GM23338 (cell line): Measurements from ENCODE around the gene JPH4. TPM values are rescaled to one million over a fixed set of nuclear protein-coding genes. Genes with fewer than 3 reads are reported as not detected.

Experiments used
- ATAC-seq: fragments of 200-7000 bp; cut with Tn5 transposase; 3 replicates; pipeline ENCODE4 v1.9.1; 2020
- DNase-seq: peaks from one replicate; pipeline ENCODE4 v3.0.0-alpha.2; 2015; ENCODE audit warnings: low spot score
- H2AFZ ChIP-seq: fragments of 200-600 bp; sonication (generic); 2 replicates; pipeline ENCODE4 v1.8.0; 2016; ENCODE audit warnings: antibody characterized with exemption, mild to moderate bottlenecking, moderate library complexity
- H3F3A ChIP-seq: fragments of 200-600 bp; sonication (generic); replicated peaks from 2 replicates; pipeline ENCODE4 v1.8.0; 2017; ENCODE audit warnings: antibody characterized with exemption, mixed run types, low read depth
- H3K27ac ChIP-seq: fragments of 200-600 bp; sonication (generic); 2 replicates; pipeline ENCODE4 v1.6.1; 2016; ENCODE audit warnings: low read depth
- H3K27me3 ChIP-seq: fragments of 200-600 bp; sonication (generic); 2 replicates; pipeline ENCODE4 v1.8.0; 2016; ENCODE audit warnings: mild to moderate bottlenecking, mixed run types, moderate library complexity; ENCODE audit not compliant: insufficient read depth
- H3K36me3 ChIP-seq: fragments of 200-600 bp; sonication (generic); 2 replicates; pipeline ENCODE4 v1.8.0; 2016; ENCODE audit warnings: mild to moderate bottlenecking; ENCODE audit not compliant: insufficient read depth
- H3K4me1 ChIP-seq: fragments of 200-600 bp; sonication (generic); 2 replicates; pipeline ENCODE4 v1.8.0; 2016; ENCODE audit warnings: mild to moderate bottlenecking, moderate library complexity; ENCODE audit not compliant: insufficient read depth
- H3K4me2 ChIP-seq: fragments of 200-600 bp; sonication (generic); 2 replicates; pipeline ENCODE4 v1.7.1; 2017; ENCODE audit warnings: mixed run types
- H3K4me3 ChIP-seq: fragments of 200-600 bp; sonication (generic); 2 replicates; pipeline ENCODE4 v1.6.1; 2016; ENCODE audit warnings: mixed run types
- H3K79me2 ChIP-seq: fragments of 200-600 bp; sonication (generic); replicated peaks from 2 replicates; pipeline ENCODE4 v1.8.0; 2017; ENCODE audit warnings: mild to moderate bottlenecking; ENCODE audit not compliant: insufficient read depth
- H3K9me2 ChIP-seq: fragments of 200-600 bp; sonication (generic); 2 replicates; pipeline ENCODE4 v1.8.0; 2017; ENCODE audit not compliant: insufficient read depth
- H4K20me1 ChIP-seq: fragments of 200-600 bp; sonication (generic); replicated peaks from 2 replicates; pipeline ENCODE4 v1.8.0; 2017; ENCODE audit warnings: mild to moderate bottlenecking; ENCODE audit not compliant: insufficient read depth
- H3K27ac Mint-ChIP-seq: 2 replicates; pipeline ENCODE4 v1.8.0; 2020; ENCODE audit warnings: inconsistent platforms, mild to moderate bottlenecking, moderate library complexity, mixed read lengths
- H3K27me3 Mint-ChIP-seq: 3 replicates; pipeline ENCODE4 v1.8.0; 2022; ENCODE audit warnings: low read depth, mild to moderate bottlenecking, moderate library complexity, mixed read lengths, inconsistent platforms; ENCODE audit not compliant: insufficient read depth, poor library complexity
- H3K36me3 Mint-ChIP-seq: 3 replicates; pipeline ENCODE4 v1.8.0; 2021; ENCODE audit warnings: low read depth, mild to moderate bottlenecking, inconsistent platforms, moderate library complexity, mixed read lengths
- H3K4me1 Mint-ChIP-seq: 3 replicates; pipeline ENCODE4 v1.8.0; 2020; ENCODE audit warnings: mild to moderate bottlenecking, inconsistent platforms, mixed read lengths
- H3K4me3 Mint-ChIP-seq: 3 replicates; pipeline ENCODE4 v1.8.0; 2021; ENCODE audit warnings: moderate library complexity, mild to moderate bottlenecking, inconsistent platforms, mixed read lengths
- H3K9me3 Mint-ChIP-seq: 3 replicates; pipeline ENCODE4 v1.8.0; 2020; ENCODE audit warnings: moderate library complexity, mild to moderate bottlenecking, inconsistent platforms, mixed read lengths
- ETS1 ChIP-seq: IDR thresholded peaks from 2 replicates; pipeline ENCODE4 v1.6.1; 2016; ENCODE audit warnings: antibody characterized with exemption
- POLR2AphosphoS5 ChIP-seq: IDR thresholded peaks from 2 replicates; pipeline ENCODE4 v1.6.1; 2016; ENCODE audit warnings: antibody characterized with exemption, low read depth
- REST ChIP-seq: IDR thresholded peaks from one replicate; pipeline ENCODE4 v1.6.1; 2018; ENCODE audit warnings: antibody characterized with exemption; ENCODE audit not compliant: unreplicated experiment
- polyA plus RNA-seq: library from polyadenylated mRNA; unstranded; fragments of >200 nt; fragmentation: Nextera tagmentation; extraction: Ambion mirVana; gene quantifications from 2 replicates; pipeline ENCODE4 v1.2.1, GENCODE V29; 2016
- total RNA-seq: library from RNA; depleted of rRNA; stranded (reverse); fragments of >200 nt; shearing (Covaris generic); gene quantifications from 2 replicates; pipeline ENCODE4 v1.2.3, GENCODE V29; 2014

The JPH4 gene
- total and polyA plus RNA-seq, 2 experiments from 2014 or later = 11.0 to 29.9 TPM

DNA sequence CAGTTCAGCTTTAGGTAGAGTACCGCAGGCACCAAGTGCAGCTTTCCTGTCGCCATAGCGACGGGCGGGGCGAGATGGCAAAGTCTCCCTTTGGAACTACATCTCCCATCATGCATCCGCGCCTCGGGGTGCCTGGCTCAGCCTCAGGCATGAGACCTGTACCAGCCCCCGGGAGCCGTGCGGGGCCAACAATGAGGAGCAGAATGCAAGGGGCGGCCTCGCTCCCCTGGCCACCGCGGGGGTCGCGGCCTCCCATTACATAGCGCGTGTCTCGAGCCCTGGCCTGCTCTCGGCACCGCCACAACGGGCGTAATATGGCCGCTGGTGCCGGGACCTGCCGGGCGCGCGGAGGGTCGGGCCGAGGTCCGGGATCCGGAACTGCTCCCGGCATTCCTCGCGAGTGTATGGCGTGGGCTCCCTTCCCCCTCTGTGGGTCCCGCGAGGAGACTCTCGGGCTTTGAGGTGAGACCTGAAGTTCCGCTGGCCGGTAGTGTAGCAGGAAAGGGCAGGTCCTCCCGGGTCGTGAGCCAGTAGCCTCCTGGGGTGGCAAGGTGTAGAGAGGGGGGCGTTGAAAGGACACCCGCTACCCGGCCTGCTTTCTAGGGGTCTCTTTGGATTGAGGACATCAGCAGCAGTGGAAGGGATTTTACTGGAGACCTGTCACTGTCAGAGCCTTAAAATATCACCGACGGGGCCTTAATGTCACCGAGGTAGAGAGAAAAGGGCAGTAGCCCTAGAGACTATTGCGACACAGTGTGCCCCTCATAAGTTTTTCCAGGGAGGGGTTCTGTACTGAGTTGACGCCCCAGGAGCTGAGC, 22.5 kb downstream of the JPH4 start, which contains the start of gene THTPA:
TSS of gene THTPA (plus strand) at position 390 of the 818 bp plus-strand sequence. CDS start 487 bp downstream, outside the sequence.
- peaks cover 42% of the 10 kb centered on the region for H3K4me1 ChIP-seq
- peaks cover 13% of the 10 kb centered on the region; the same call in 1 of the 2 replicates for H3F3A ChIP-seq
- peak within 1 kb of the TSS; percentile 90 for H3K27ac ChIP-seq
- H3K9me3 Mint-ChIP-seq = no peaks in the 10 kb centered on the region
- no peaks in the 10 kb centered on the region; the same call in 1 of the 2 replicates for H3K36me3 ChIP-seq
- H2AFZ ChIP-seq = peak within 1 kb of the TSS; percentile 95
- H3K9me2 ChIP-seq = no peaks in the 10 kb centered on the region
- H3K4me3 ChIP-seq = peak within 1 kb of the TSS; percentile 74
- peak; percentile 34 for TF ChIP-seq POLR2AphosphoS5
- TF ChIP-seq REST = no peak
- TF ChIP-seq ETS1 = peak; percentile 73; the same call in 1 of the 2 replicates
- peak; percentile 64 for ATAC-seq
- peaks cover 20% of the 10 kb centered on the region for H3K79me2 ChIP-seq
- H3K36me3 Mint-ChIP-seq = peaks cover 33% of the 10 kb centered on the region
- H3K27me3 Mint-ChIP-seq = peaks cover 9% of the 10 kb centered on the region
- peaks cover 48% of the 10 kb centered on the region for H3K4me1 Mint-ChIP-seq
- peak; percentile 98 for DNase-seq
- peak within 1 kb of the TSS; percentile 95 for H3K4me2 ChIP-seq
- H3K27ac Mint-ChIP-seq = peak within 1 kb of the TSS; percentile 92
- no peaks in the 10 kb centered on the region; the same call in 1 of the 2 replicates for H4K20me1 ChIP-seq
- no peaks in the 10 kb centered on the region for H3K27me3 ChIP-seq
- peak within 1 kb of the TSS; percentile 92 for H3K4me3 Mint-ChIP-seq

GRCh38 chr14:23555533-23555881, 23.1 kb downstream of the JPH4 start:
- H3K79me2 ChIP-seq = peaks cover 26% of the 10 kb centered on the region
- H2AFZ ChIP-seq = no peak overlapping the region; the same call in 1 of the 2 replicates
- peaks cover 42% of the 10 kb centered on the region for H3K4me1 ChIP-seq
- ATAC-seq = peak; percentile 0; the same call in 2 of the 3 replicates
- H3K36me3 ChIP-seq = no peaks in the 10 kb centered on the region; the same call in 1 of the 2 replicates
- peak overlapping the region; percentile 74 for H3K4me3 ChIP-seq
- no peaks in the 10 kb centered on the region for H3K27me3 ChIP-seq
- Mint-ChIP-seq H3K9me3 (no peaks in the 10 kb centered on the region), H3K27ac (peak overlapping the region; percentile 92; the same call in 1 of the 2 replicates), H3K4me3 (peak overlapping the region; percentile 92), H3K36me3 (peaks cover 28% of the 10 kb centered on the region), H3K4me1 (peaks cover 46% of the 10 kb centered on the region), H3K27me3 (peaks cover 9% of the 10 kb centered on the region)
- peak overlapping the region; percentile 95 for H3K4me2 ChIP-seq
- H3K9me2 ChIP-seq = no peaks in the 10 kb centered on the region
- peaks cover 13% of the 10 kb centered on the region; the same call in 1 of the 2 replicates for H3F3A ChIP-seq
- H4K20me1 ChIP-seq = no peaks in the 10 kb centered on the region; the same call in 1 of the 2 replicates
- DNase-seq = no peak
- H3K27ac ChIP-seq = no peak overlapping the region
- TF ChIP-seq REST = no peak
